ENCODE data around the gene IL2RA. TPM values are rescaled to one million over a fixed set of nuclear protein-coding genes. Genes with fewer than 3 reads are reported as not detected.

The IL2RA gene
- polyA plus RNA-seq, 3 donors: 0.06 TPM; not detected in 2

- Histone ChIP-seq H3K9me3 (replicated peaks in 1 of 2; ENCODE audit: control insufficient read depth in 1 of 2, insufficient read depth in 1 of 2, low read length in 2 of 2) (peaks cover 3 to 11% of the 10 kb centered on the region in 2 donors), H3K79me2 (ENCODE audit: insufficient read depth, low read length) (no peaks in the 10 kb centered on the region), H3K9ac (ENCODE audit: insufficient read depth, low read length, poor library complexity, severe bottlenecking) (no peak overlapping the region), H2AFZ (ENCODE audit: insufficient read depth, low read depth, low read length, poor library complexity, severe bottlenecking) (no peak overlapping the region), H3K27ac (ENCODE audit: low read depth in 1 of 2, low read length in 2 of 2) (no peak overlapping the region), H3K4me2 (replicated peaks; ENCODE audit: extremely low read depth, low read length, poor library complexity, severe bottlenecking) (no peak overlapping the region), H3K4me1 (ENCODE audit: control insufficient read depth in 1 of 2, insufficient read depth in 2 of 2, low read length in 2 of 2) (no peaks in the 10 kb centered on the region), H3K4me3 (replicated peaks in 1 of 3; ENCODE audit: low read depth in 2 of 3, low read length in 3 of 3) (no peak overlapping the region), H3K36me3 (replicated peaks in 1 of 2; ENCODE audit: control insufficient read depth in 1 of 2, insufficient read depth in 2 of 2, low read length in 2 of 2) (no peaks in the 10 kb centered on the region), H3K27me3 (ENCODE audit: control insufficient read depth in 2 of 2, insufficient read depth in 2 of 2, low read length in 2 of 2) (no peaks in the 10 kb centered on the region), H4K20me1 (ENCODE audit: insufficient read depth, low read length) (no peaks in the 10 kb centered on the region)
- no peak for TF ChIP-seq CTCF (IDR thresholded peaks at IDR 0.05)
- H3K4me1 Mint-ChIP-seq: peaks cover 8% of the 10 kb centered on the region
- H3K9me3 Mint-ChIP-seq: peaks cover 0 to 20% (median 13%) of the 10 kb centered on the region in 7 donors
- H3K27ac Mint-ChIP-seq: no peak overlapping the region
- H3K27me3 Mint-ChIP-seq (ENCODE audit: low read depth in 3 of 3): peaks cover 1 to 3% (median 2%) of the 10 kb centered on the region in 3 donors
- H3K36me3 Mint-ChIP-seq: no peaks in the 10 kb centered on the region
- DNase-seq: no peak
- H3K4me3 Mint-ChIP-seq: no peak overlapping the region
- intact Hi-C loops (cut with micrococcal nuclease): no loop called here
Measured at GRCh38 chr10:5991708-5992107, 70.5 kb downstream of the IL2RA start.

GRCh38 chr10:5989756-5990155, 72.4 kb downstream of the IL2RA start:
- H3K79me2 ChIP-seq (ENCODE audit: insufficient read depth, low read length): no peaks in the 10 kb centered on the region
- H3K27ac Mint-ChIP-seq: no peak overlapping the region
- no peak overlapping the region for H3K4me3 ChIP-seq (replicated peaks in 1 of 3; ENCODE audit: low read depth in 2 of 3, low read length in 3 of 3)
- H2AFZ ChIP-seq (ENCODE audit: insufficient read depth, low read depth, low read length, poor library complexity, severe bottlenecking): no peak overlapping the region
- H4K20me1 ChIP-seq (ENCODE audit: insufficient read depth, low read length): no peaks in the 10 kb centered on the region
- H3K4me1 Mint-ChIP-seq: peaks cover 15% of the 10 kb centered on the region
- H3K27me3 ChIP-seq (ENCODE audit: control insufficient read depth in 2 of 2, insufficient read depth in 2 of 2, low read length in 2 of 2): no peaks in the 10 kb centered on the region
- H3K4me2 ChIP-seq (replicated peaks; ENCODE audit: extremely low read depth, low read length, poor library complexity, severe bottlenecking): no peak overlapping the region
- intact Hi-C loops (cut with micrococcal nuclease): no loop called here
- TF ChIP-seq CTCF (IDR thresholded peaks at IDR 0.05): no peak
- no peak overlapping the region for H3K4me3 Mint-ChIP-seq
- H3K27me3 Mint-ChIP-seq (ENCODE audit: low read depth in 3 of 3): peaks cover 2 to 5% (median 2%) of the 10 kb centered on the region in 3 donors
- no peaks in the 10 kb centered on the region for H3K36me3 Mint-ChIP-seq
- H3K9ac ChIP-seq (ENCODE audit: insufficient read depth, low read length, poor library complexity, severe bottlenecking): no peak overlapping the region
- H3K4me1 ChIP-seq (ENCODE audit: control insufficient read depth in 1 of 2, insufficient read depth in 2 of 2, low read length in 2 of 2): no peaks in the 10 kb centered on the region
- no CpG with 5 or more reads among the region's 2 CpGs for WGBS (ENCODE audit: insufficient coverage)
- H3K36me3 ChIP-seq (replicated peaks in 1 of 2; ENCODE audit: control insufficient read depth in 1 of 2, insufficient read depth in 2 of 2, low read length in 2 of 2): no peaks in the 10 kb centered on the region
- H3K9me3 Mint-ChIP-seq: peaks cover 0 to 20% (median 13%) of the 10 kb centered on the region in 7 donors
- peaks cover 3 to 11% of the 10 kb centered on the region in 2 donors for H3K9me3 ChIP-seq (replicated peaks in 1 of 2; ENCODE audit: control insufficient read depth in 1 of 2, insufficient read depth in 1 of 2, low read length in 2 of 2)
- H3K27ac ChIP-seq (ENCODE audit: low read depth in 1 of 2, low read length in 2 of 2): no peak overlapping the region
- no peak for DNase-seq
